GM18498 (cell line): Measurements from ENCODE around the gene RNFT2.
A peak's percentile ranks its signal among the peaks of the same experiment; 100 is the strongest.
"Not testable (repeated sequence)": the region's sequence is repeated elsewhere in the genome, so short reads cannot be mapped to it uniquely, and the experiment has no call there.

Source experiments
- ATAC-seq: cut with Tn5 transposase; IDR thresholded peaks from one replicate; pipeline ENCODE4 v1.9.1; 2021; ENCODE audit warnings: mild to moderate bottlenecking, moderate library complexity; ENCODE audit not compliant: unreplicated experiment

The RNFT2 gene

GRCh38 chr12:116783525-116784237 lies 45.6 kb downstream of the RNFT2 start:
- no peak for ATAC-seq

- no peak for ATAC-seq
These were observed 46.1 kb downstream of the RNFT2 start for GRCh38 chr12:116784238-116784612.

DNA sequence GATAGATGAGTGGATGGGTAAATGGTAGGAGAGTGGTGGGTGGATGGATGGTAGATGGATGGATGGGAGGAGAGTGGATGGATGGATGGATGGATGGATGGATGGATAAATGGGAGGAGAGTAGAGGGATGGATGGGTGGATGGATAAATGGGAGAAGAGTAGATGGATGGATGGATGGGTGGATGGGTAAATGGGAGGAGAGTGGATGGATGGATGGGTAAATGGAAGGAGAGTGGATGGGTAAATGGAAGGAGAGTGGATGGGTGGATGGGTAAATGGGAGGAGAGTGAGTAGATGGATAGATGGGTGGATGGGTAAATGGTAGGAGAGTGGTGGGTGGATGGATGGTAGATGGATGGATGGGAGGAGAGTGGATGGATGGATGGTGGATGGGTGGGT lies 51.4 kb downstream of the RNFT2 start:
- ATAC-seq: not testable (repeated sequence)

DNA sequence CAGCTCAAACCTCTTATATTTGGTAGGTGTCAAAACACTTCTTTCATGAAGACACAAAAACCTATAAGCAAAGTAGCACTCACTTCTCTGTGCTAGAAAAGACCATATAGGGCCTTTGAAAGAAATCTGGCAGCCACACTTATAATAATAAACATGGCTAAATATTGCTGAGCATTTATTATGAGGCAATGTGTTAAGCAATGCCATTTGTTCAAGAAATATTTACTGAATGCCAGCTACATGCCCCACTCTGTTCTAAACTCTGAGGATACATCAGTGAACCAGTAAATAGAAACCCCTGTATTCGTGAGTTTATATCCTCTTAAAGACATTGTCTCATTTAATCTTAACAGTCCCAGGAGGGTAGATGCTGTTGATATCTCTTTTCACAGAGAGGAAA lies 52.0 kb downstream of the RNFT2 start:
- ATAC-seq: no peak

DNA sequence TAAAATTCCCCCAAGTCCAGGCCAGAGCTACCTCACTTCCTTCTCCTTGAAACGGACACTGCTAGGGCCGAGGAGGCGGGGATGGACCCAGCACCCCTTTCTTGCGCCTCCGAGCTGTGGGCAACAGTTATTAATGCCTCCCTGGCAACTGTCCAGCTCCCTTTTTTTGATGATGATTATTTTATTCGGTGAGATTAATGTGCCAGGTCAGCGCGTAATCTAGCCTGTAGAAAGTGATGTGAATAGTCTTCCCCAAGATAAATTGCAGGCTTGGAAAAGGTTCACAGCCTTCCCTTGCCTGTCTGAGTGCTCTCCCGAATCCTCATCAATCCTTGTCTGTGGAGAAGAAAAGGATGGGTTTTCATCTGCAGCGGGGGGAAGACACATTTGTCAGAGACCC lies 54.3 kb downstream of the RNFT2 start:
- no peak for ATAC-seq

GRCh38 chr12:116794725-116795124 lies 56.6 kb downstream of the RNFT2 start:
- no peak for ATAC-seq

GRCh38 chr12:116797885-116798284 lies 59.8 kb downstream of the RNFT2 start:
- ATAC-seq: no peak

- no peak for ATAC-seq
These were observed 60.6 kb downstream of the RNFT2 start for GRCh38 chr12:116798719-116799118.

GRCh38 chr12:116799955-116800354 lies 61.8 kb downstream of the RNFT2 start:
- no peak for ATAC-seq

DNA sequence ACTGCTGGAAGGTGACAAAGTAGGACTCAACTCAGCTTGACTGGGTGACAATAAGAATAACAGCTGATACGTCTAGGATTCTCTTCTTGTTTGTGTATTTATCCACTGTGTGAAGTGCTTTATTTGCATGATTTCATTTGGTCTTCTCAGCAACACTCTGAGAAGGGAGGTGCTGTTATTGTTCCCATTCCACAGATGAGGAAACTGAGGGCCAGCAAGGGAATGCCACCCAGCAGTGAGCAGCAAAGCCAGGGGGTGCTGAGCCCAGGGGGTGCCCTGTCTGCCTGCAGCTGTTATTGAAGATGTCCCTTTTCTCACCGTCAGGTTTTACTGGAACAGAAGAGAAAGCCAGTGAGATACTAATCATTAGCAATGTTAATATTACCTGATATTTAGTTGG lies 62.8 kb downstream of the RNFT2 start:
- no peak for ATAC-seq

DNA sequence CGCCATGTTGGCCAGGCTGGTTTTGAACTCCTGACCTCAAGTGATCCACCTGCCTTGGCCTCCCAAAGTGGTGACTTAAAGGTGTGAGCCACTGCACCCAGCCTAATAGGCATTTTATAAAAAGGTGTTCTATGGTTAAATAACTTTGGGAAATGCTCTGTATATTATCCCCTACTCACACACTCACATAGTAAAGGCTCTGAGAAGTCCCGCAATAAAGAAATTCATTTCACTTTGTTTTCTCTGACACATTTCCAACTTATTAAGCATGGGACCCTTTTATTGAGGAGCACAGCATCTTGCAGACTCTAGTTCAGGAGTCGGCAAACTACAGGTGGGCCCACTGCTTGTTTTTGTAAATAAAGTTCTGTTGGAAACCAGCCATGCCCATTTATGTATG lies 63.9 kb downstream of the RNFT2 start:
- ATAC-seq: no peak

- ATAC-seq: no peak
These were observed 65.1 kb downstream of the RNFT2 start for GRCh38 chr12:116803013-116803736.

DNA sequence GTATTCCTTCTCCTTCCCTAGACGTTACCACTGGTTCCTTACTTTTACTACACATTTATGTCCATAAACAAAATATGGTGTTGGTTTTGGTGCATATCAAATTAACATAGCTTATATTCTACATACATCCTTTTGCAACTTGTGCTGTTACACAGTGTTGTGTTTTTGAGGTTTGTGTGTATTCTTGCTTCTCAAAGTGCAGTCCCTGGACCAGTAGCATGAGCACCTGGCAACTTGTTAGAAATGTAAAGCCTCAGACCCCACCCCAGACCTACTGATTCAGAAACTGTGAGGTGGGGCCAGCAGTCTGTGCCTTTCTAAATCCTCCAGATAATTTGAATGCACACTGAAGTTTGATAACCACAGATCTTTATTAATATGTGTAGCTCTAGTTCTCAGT lies 65.9 kb downstream of the RNFT2 start:
- no peak for ATAC-seq

- ATAC-seq: no peak
These were observed 68.8 kb downstream of the RNFT2 start for GRCh38 chr12:116806845-116807440.

DNA sequence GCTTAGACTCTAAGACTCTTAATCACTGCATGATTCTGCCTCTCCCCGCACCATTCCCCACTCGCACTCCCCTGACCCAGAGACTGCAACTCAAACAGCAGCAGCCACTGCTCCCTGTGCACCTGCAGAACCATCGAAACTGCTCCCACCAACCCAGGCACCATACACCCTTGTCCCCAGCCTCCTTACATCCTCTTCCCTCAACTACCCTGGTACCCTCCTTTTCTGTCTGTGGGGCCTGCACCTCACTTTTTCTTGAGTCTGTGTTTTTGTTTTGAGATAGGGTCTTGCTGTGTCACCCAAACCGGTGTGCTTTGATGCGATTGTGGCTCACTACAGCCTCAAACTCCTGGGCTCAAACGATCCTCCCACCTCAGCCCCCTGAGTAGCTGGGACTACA lies 69.4 kb downstream of the RNFT2 start:
- no peak for ATAC-seq

- ATAC-seq: no peak
These were observed 70.3 kb downstream of the RNFT2 start for GRCh38 chr12:116808113-116809105.

- ATAC-seq: no peak
These were observed 74.1 kb downstream of the RNFT2 start for GRCh38 chr12:116812238-116812637.

DNA sequence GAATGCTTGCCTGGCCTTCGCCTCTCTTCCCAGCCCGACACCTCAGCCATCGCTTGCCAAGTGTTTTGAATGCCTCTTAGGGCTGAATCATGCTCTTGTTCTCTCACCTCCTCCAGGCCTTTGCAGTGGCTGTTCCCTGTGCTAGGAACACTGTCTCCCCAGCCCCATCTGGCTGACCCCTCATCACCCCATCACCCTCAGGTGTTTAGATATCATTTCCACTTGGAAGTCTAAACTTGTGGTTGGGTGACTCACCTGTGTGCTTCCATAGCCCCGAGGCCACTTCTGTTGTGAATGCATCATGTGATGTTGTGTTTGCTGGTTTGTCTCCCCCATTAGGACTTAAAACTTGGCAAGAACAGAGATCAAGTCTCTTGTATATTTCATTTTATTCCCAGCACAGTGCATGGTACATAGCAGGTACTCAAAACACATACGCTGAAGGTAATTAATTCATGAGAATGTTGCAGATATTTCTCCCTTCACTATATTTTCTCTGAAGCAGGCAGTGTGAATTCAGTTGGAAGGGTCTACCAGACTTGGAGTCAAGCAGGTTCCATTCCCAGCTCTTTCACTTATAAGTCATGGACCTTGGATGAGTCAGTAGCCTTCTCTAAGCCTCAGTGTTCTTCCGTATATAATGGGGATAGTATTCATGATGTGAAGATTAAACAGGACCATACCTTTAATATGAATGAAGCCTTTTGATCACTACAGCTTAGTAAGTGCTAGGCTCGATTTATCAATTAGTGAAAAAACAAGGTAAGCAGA lies 75.3 kb downstream of the RNFT2 start:
- no peak for ATAC-seq

- not testable (repeated sequence) for ATAC-seq
These were observed 76.7 kb downstream of the RNFT2 start for GRCh38 chr12:116814766-116815165.

- peak; percentile 4 for ATAC-seq
These were observed 80.3 kb downstream of the RNFT2 start for GRCh38 chr12:116818341-116818856.
